Measurements from ENCODE around the gene EXT2. TPM values are rescaled to one million over a fixed set of nuclear protein-coding genes. Genes with fewer than 3 reads are reported as not detected.
A peak's percentile ranks its signal among the peaks of the same experiment; 100 is the strongest.

The EXT2 gene
- total RNA-seq, 4 donors from 2014 or later, result 46.6 to 72.6 (median 68.8) TPM

GRCh38 chr11:44269369-44270351, 174.2 kb downstream of the EXT2 start:
- no peak overlapping the region for H3K4me3 ChIP-seq (ENCODE audit: low read depth, poor library complexity, severe bottlenecking)
- 70 to 76% methylated on average over 17 of the region's 17 CpGs for WGBS, 2 donors
- TF ChIP-seq POLR2A (IDR thresholded peaks at IDR 0.05) (no peak), CTCF (IDR thresholded peaks at IDR 0.05) (no peak)
- DNase-seq (ENCODE audit: low spot score in 2 of 2), result peak in 1 of 2 donors; percentile 50
- intact Hi-C loops (cut with DNase I; ENCODE audit: low total_unique reads), result no loop called here

GRCh38 chr11:44270403-44271273, 175.2 kb downstream of the EXT2 start:
- DNase-seq (ENCODE audit: low spot score in 2 of 2), result peak in 1 of 2 donors; percentile 82
- TF ChIP-seq POLR2A (IDR thresholded peaks at IDR 0.05), result no peak
- TF ChIP-seq CTCF (IDR thresholded peaks at IDR 0.05), result no peak
- intact Hi-C loops (cut with DNase I; ENCODE audit: low total_unique reads), result no loop called here
- 85 to 87% methylated on average over 18 to 19 of the region's 20 CpGs for WGBS, 2 donors
- no peak overlapping the region for H3K4me3 ChIP-seq (ENCODE audit: low read depth, poor library complexity, severe bottlenecking)

- peak in 1 of 2 donors; percentile 34 for DNase-seq (ENCODE audit: low spot score in 2 of 2)
- 83 to 92% methylated on average over 6 of the region's 6 CpGs for WGBS, 2 donors
- TF ChIP-seq CTCF (IDR thresholded peaks at IDR 0.05), result no peak
- intact Hi-C loops (cut with DNase I; ENCODE audit: low total_unique reads), result no loop called here
- H3K4me3 ChIP-seq (ENCODE audit: low read depth, poor library complexity, severe bottlenecking), result no peak overlapping the region
These were observed 175.8 kb downstream of the EXT2 start for GRCh38 chr11:44271286-44271685.

- TF ChIP-seq CTCF (IDR thresholded peaks at IDR 0.05) (no peak), POLR2A (IDR thresholded peaks at IDR 0.05) (no peak)
- no peak overlapping the region for H3K4me3 ChIP-seq (ENCODE audit: low read depth, poor library complexity, severe bottlenecking)
- intact Hi-C loops (cut with DNase I; ENCODE audit: low total_unique reads), result no loop called here
- DNase-seq (ENCODE audit: low spot score in 2 of 2), result no peak
- WGBS, 2 donors, result 84 to 96% methylated on average over 1 of the region's 1 CpG
These were observed 178.9 kb downstream of the EXT2 start for GRCh38 chr11:44274404-44274803.

GRCh38 chr11:44275241-44275640, 179.8 kb downstream of the EXT2 start:
- 98 to 100% methylated on average over 10 of the region's 10 CpGs for WGBS, 2 donors
- no peak overlapping the region for H3K4me3 ChIP-seq (ENCODE audit: low read depth, poor library complexity, severe bottlenecking)
- TF ChIP-seq CTCF (IDR thresholded peaks at IDR 0.05) (no peak), POLR2A (IDR thresholded peaks at IDR 0.05) (no peak)
- intact Hi-C loops (cut with DNase I; ENCODE audit: low total_unique reads), result no loop called here
- peak in 1 of 2 donors; percentile 61 for DNase-seq (ENCODE audit: low spot score in 2 of 2)
